CD4-positive, alpha-beta memory T cell (primary cell): ENCODE results near the gene CYSRT1. TPM values are rescaled to one million over a fixed set of nuclear protein-coding genes. Genes with fewer than 3 reads are reported as not detected.

Source experiments
- CTCF ChIA-PET: fragments of 350-600 bp; sonication (Branson Sonifier 250); formaldehyde crosslinking; loops from one replicate; lab custom pipeline; 2021; ENCODE audit warnings: inconsistent platforms; ENCODE audit not compliant: partially characterized antibody; lab: Charles Lee
- POLR2A ChIA-PET: fragments of 350-600 bp; sonication (Branson Sonifier 250); formaldehyde crosslinking; loops from one replicate; lab custom pipeline; 2021; ENCODE audit not compliant: partially characterized antibody; lab: Charles Lee
- DNase-seq, 5 donors: peaks; one replicate each; pipeline versions ENCODE4 v3.0.0 to v3.0.0-alpha.2; 2020 to 2022; ENCODE audit warnings: mixed read lengths in 1 of 5
- H3K27ac ChIP-seq: one replicate; pipeline ENCODE4 v1.7.0; 2013; ENCODE audit warnings: low read depth, low read length
- H3K27me3 ChIP-seq: 2 replicates; pipeline ENCODE4 v1.7.0; 2013; ENCODE audit warnings: mild to moderate bottlenecking, low read length, moderate library complexity; ENCODE audit not compliant: insufficient read depth
- H3K36me3 ChIP-seq: 2 replicates; pipeline ENCODE4 v1.7.0; 2013; ENCODE audit warnings: mild to moderate bottlenecking, low read length, moderate library complexity; ENCODE audit not compliant: insufficient read depth
- H3K4me1 ChIP-seq: 2 replicates; pipeline ENCODE4 v1.7.0; 2013; ENCODE audit warnings: mild to moderate bottlenecking, low read length, moderate library complexity; ENCODE audit not compliant: insufficient read depth
- H3K4me3 ChIP-seq, 2 donors: one replicate each; pipeline ENCODE4 v1.7.0; 2013; ENCODE audit warnings: low read length in 2 of 2, mild to moderate bottlenecking in 1 of 2
- H3K9me3 ChIP-seq, 2 donors: one replicate each; pipeline ENCODE4 v1.7.0; 2013; ENCODE audit warnings: low read length in 2 of 2, control low read depth in 1 of 2; ENCODE audit not compliant: control insufficient read depth in 1 of 2
- H3K27ac Mint-ChIP-seq, 7 donors: one replicate each; pipeline ENCODE4 v1.8.0; 2020 to 2021; ENCODE audit warnings: mixed read lengths in 7 of 7, mild to moderate bottlenecking in 6 of 7, inconsistent platforms in 3 of 7, moderate library complexity in 3 of 7
- H3K27me3 Mint-ChIP-seq, 2 donors: one replicate each; pipeline ENCODE4 v1.8.0; 2020 to 2021; ENCODE audit warnings: mixed read lengths in 2 of 2
- H3K36me3 Mint-ChIP-seq, 2 donors: one replicate each; pipeline ENCODE4 v1.8.0; 2020 to 2021; ENCODE audit warnings: mixed read lengths in 2 of 2, inconsistent platforms in 1 of 2, mild to moderate bottlenecking in 1 of 2
- H3K4me1 Mint-ChIP-seq, 4 donors: one replicate each; pipeline ENCODE4 v1.8.0; 2020 to 2021; ENCODE audit warnings: mixed read lengths in 4 of 4, mild to moderate bottlenecking in 1 of 4
- H3K4me3 Mint-ChIP-seq, 8 donors: one replicate each; pipeline ENCODE4 v1.8.0; 2020 to 2021; ENCODE audit warnings: mixed read lengths in 8 of 8, mild to moderate bottlenecking in 7 of 8, moderate library complexity in 6 of 8, inconsistent platforms in 3 of 8
- H3K9me3 Mint-ChIP-seq, 8 donors: one replicate each; pipeline ENCODE4 v1.8.0; 2020 to 2021; ENCODE audit warnings: mixed read lengths in 8 of 8, mild to moderate bottlenecking in 5 of 8, inconsistent platforms in 3 of 8, moderate library complexity in 1 of 8
- intact Hi-C: fragments of 100-400 bp; cut with micrococcal nuclease; formaldehyde crosslinking; loops from one replicate; pipeline ENCODE4 v1.15.1; 2023
- polyA plus RNA-seq, 2 donors: library from polyadenylated mRNA; unstranded; fragments of 300-500 nt; fragmentation: Illumina TruSeq; gene quantifications; one replicate each; pipeline ENCODE4 v1.2.3, GENCODE V29; 2021
- total RNA-seq, 2 experiments: library from RNA; stranded (reverse); gene quantifications; one replicate each; pipeline ENCODE4 v1.2.3, GENCODE V29; 2021

CYSRT1 gene
- total and polyA plus RNA-seq, 4 experiments from 2014 or later: 0.25 TPM; not detected in 3

DNA sequence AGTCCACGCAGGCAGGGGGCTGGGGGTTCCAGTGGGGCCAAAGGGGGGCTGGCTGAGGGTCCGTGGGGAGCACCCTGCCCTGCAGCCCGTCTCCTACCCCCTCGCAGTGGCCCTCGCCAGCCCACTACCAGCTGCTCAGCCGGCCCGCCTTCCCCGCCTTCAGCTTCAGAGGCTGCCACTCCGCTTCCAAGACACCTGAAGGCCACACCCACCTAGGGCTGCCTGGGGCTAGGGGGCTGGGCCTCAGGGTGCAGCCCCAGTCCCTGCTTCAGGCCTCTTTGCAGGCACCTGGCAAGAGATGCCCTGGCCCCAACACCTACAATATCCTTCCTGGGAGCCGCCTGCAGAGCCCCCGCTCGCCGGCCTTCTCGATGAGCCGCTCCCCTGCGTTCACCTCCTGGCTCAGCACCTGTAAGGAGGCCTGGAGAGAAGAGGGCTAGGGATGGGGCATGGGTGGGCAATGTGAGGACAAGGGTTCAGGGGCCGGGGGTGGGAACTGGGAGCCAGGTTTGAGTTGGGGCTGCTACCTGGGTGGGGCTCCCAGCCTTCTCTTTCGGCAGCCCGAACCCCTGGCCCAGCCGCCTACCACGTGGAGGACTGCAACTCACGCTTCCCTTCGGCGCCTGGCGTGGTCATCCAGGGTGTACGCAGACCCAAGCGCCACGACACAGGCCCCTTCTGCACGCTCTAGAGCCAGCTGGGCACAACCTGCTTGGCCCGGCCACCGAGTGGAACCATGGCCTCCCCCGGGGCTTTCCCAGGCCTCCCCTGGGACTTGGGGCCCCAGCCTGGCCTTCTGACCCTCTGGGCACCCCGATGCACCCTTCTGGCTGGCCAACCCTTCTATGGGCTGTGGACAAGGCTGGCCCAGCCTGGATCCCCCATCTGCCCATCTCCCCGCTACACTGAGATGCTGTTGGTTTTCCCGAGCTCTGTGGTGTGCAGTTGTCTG is 27.9 kb downstream of the CYSRT1 start:
- H3K27ac Mint-ChIP-seq: no peak overlapping the region
- Histone ChIP-seq H3K36me3 (no peaks in the 10 kb centered on the region), H3K4me1 (peaks cover 25% of the 10 kb centered on the region), H3K9me3 (no peaks in the 10 kb centered on the region), H3K4me3 (no peak overlapping the region), H3K27me3 (no peaks in the 10 kb centered on the region), H3K27ac (no peak overlapping the region)
- intact Hi-C loops: no loop called here
- POLR2A ChIA-PET: interaction anchor here (1.1 to 10.6 kb wide), 3 partner anchors 12 to 52 kb away, joined by 3 to 260 read pairs (median 3); partner anchors contain the start of gene TUBB4B
- H3K27me3 Mint-ChIP-seq: no peaks in the 10 kb centered on the region
- peak overlapping the region in 1 of 8 donors; percentile 89 for H3K4me3 Mint-ChIP-seq
- H3K9me3 Mint-ChIP-seq: peaks cover 0 to 3% (median 0%) of the 10 kb centered on the region in 8 donors
- CTCF ChIA-PET: interaction anchor here (2.0 kb wide), 1 partner anchor 16 kb away, joined by 10 read pairs; no protein-coding TSS in a partner anchor
- H3K4me1 Mint-ChIP-seq: peaks cover 2 to 24% (median 10%) of the 10 kb centered on the region in 4 donors
- peaks cover 0 to 3% of the 10 kb centered on the region in 2 donors for H3K36me3 Mint-ChIP-seq
- DNase-seq: peak in 1 of 5 donors; percentile 36

- CTCF ChIA-PET: interaction anchor here (0.9 to 2.0 kb wide), 7 partner anchors 11 to 158 kb away, joined by 3 to 10 read pairs (median 3); partner anchors contain the start of gene TUBB4B
- H3K27me3 Mint-ChIP-seq: no peaks in the 10 kb centered on the region
- H3K27ac Mint-ChIP-seq: peak overlapping the region in 5 of 7 donors; percentile 50 to 79 (median 74)
- peaks cover 0 to 3% (median 0%) of the 10 kb centered on the region in 8 donors for H3K9me3 Mint-ChIP-seq
- peaks cover 0 to 3% of the 10 kb centered on the region in 2 donors for H3K36me3 Mint-ChIP-seq
- H3K4me1 ChIP-seq: peaks cover 25% of the 10 kb centered on the region
- peaks cover 2 to 24% (median 10%) of the 10 kb centered on the region in 4 donors for H3K4me1 Mint-ChIP-seq
- peak overlapping the region; percentile 56 for H3K27ac ChIP-seq
- intact Hi-C loops: no loop called here
- H3K4me3 Mint-ChIP-seq: peak overlapping the region; percentile 81 to 89 (median 85)
- no peaks in the 10 kb centered on the region for H3K27me3 ChIP-seq
- H3K9me3 ChIP-seq: no peaks in the 10 kb centered on the region
- peak in 1 of 5 donors; percentile 40 for DNase-seq
- H3K4me3 ChIP-seq: peak overlapping the region in 1 of 2 donors; percentile 81
- H3K36me3 ChIP-seq: peaks cover 5% of the 10 kb centered on the region
- POLR2A ChIA-PET: interaction anchor here (0.9 to 10.6 kb wide), 11 partner anchors 13 to 167 kb away, joined by 3 to 260 read pairs (median 5); partner anchors contain the start of genes ANAPC2, MAN1B1, RNF208 and SSNA1
Measured at GRCh38 chr9:137253717-137254623, 29.0 kb downstream of the CYSRT1 start.

DNA sequence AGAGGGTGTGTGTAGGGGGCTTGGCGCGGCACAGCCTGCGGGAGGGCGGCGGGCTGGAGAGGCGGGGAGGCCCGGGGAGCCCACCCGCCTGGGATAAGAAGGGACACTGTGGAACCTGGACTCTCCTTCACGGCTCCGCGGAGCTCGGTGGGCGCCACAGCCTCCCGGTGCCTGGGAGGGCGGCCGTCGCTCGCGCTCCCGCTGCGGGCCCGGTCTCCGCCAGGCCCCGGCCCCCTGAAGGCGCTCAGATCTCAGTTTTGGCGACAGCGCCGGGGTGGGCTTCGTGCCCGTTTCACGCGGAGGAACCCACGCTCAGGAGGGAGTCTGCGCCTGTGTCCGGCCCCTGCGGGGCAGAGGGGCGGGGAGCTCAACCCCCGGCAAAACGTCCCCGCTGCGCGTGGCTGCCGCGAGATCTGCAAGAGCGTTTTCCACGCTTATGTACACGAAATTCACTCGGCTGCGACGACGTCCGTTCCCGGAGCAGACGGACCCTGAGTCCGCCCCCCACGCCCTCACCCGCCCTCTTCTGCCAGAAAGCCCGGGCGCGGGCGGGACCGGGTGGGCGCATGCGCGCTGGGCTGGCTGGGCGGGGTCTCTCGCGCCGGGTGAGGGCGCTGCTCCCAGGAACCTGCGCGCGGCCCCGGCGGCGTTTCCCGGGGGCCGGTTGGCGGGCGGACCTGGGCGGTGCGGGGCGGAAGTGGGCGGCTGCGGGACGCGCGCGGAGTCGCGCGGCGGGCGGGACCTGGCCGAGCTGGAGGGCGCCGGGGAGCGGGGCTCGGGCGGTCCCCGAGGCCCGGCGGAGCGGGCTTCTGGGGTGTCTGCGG is 29.9 kb downstream of the CYSRT1 start, which contains the start of gene NELFB:
Gene NELFB (plus strand): TSS at position 704 of the 824 bp plus-strand sequence.
- DNase-seq: peak; percentile 89 to 98 (median 94)
- Histone ChIP-seq H3K4me1 (peaks cover 25% of the 10 kb centered on the region), H3K36me3 (peaks cover 8% of the 10 kb centered on the region), H3K27ac (peak within 1 kb of the TSS; percentile 69), H3K4me3 (peak within 1 kb of the TSS; percentile 66 to 81), H3K9me3 (no peaks in the 10 kb centered on the region), H3K27me3 (no peaks in the 10 kb centered on the region)
- Mint-ChIP-seq H3K4me3 (peak within 1 kb of the TSS; percentile 88 to 94 (median 92)), H3K4me1 (peaks cover 2 to 24% (median 10%) of the 10 kb centered on the region in 4 donors), H3K9me3 (peaks cover 0 to 3% (median 0%) of the 10 kb centered on the region in 8 donors), H3K27me3 (no peaks in the 10 kb centered on the region), H3K27ac (peak within 1 kb of the TSS; percentile 43 to 92 (median 77)), H3K36me3 (peaks cover 2 to 5% of the 10 kb centered on the region in 2 donors)
- intact Hi-C loops: loop anchor here (1.0 kb wide), 3 partner anchors 14 to 169 kb away; partner anchors contain the start of genes MAN1B1 and TUBB4B
- CTCF ChIA-PET: interaction anchor here (0.9 to 2.0 kb wide), 7 partner anchors 12 to 159 kb away, joined by 3 to 10 read pairs (median 3); partner anchors contain the start of gene TUBB4B
- POLR2A ChIA-PET: interaction anchor here (0.6 to 10.6 kb wide), 14 partner anchors 11 to 168 kb away, joined by 3 to 260 read pairs (median 5); partner anchors contain the start of genes ANAPC2, CYSRT1, EXD3 and MAN1B1

- peaks cover 8% of the 10 kb centered on the region for H3K36me3 ChIP-seq
- ChIA-PET POLR2A (interaction anchor here (0.6 to 10.6 kb wide), 17 partner anchors 10 to 447 kb away, joined by 3 to 260 read pairs (median 5); partner anchors contain the start of genes ANAPC2, CYSRT1, EXD3 and MAN1B1), CTCF (interaction anchor here (0.6 to 2.5 kb wide), 7 partner anchors 15 to 138 kb away, joined by 3 to 14 read pairs (median 3); partner anchors contain the start of gene TUBB4B)
- H3K4me3 ChIP-seq: peak overlapping the region; percentile 66 to 78
- H3K4me1 ChIP-seq: peaks cover 25% of the 10 kb centered on the region
- no peaks in the 10 kb centered on the region for H3K27me3 ChIP-seq
- peak overlapping the region; percentile 69 for H3K27ac ChIP-seq
- DNase-seq: peak in 1 of 5 donors; percentile 56
- intact Hi-C loops: loop anchor here (1.0 kb wide), 3 partner anchors 14 to 169 kb away; partner anchors contain the start of genes MAN1B1 and TUBB4B
- Mint-ChIP-seq H3K4me3 (peak overlapping the region; percentile 88 to 94 (median 92)), H3K4me1 (peaks cover 2 to 24% (median 10%) of the 10 kb centered on the region in 4 donors), H3K9me3 (peaks cover 0 to 3% (median 0%) of the 10 kb centered on the region in 8 donors), H3K27ac (peak overlapping the region in 6 of 7 donors; percentile 43 to 92 (median 65)), H3K36me3 (peaks cover 2 to 5% of the 10 kb centered on the region in 2 donors), H3K27me3 (no peaks in the 10 kb centered on the region)
- no peaks in the 10 kb centered on the region for H3K9me3 ChIP-seq
Measured at GRCh38 chr9:137255448-137256114, 30.6 kb downstream of the CYSRT1 start.

DNA sequence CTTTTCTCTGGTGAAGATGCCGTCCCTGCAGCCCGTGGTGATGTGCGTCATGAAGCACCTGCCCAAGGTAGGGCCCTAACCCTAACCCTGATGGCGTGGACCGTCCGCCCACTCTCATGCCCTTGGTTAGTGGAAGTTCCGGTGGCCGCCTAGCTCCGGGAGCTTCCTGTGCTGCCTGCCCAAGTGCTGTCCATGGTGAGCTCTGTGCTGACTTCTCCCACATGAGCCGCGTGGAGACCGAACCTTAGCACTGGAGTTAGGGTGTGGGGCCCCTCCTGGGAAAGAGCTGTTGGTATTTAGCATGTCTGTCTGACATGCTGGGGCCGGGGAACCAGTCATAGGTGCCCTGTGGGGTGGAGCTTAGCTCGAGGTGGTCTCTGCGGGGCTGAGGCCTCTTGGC is 31.4 kb downstream of the CYSRT1 start:
- H3K27me3 ChIP-seq: no peaks in the 10 kb centered on the region
- H3K4me1 ChIP-seq: peaks cover 25% of the 10 kb centered on the region
- Mint-ChIP-seq H3K36me3 (peaks cover 2 to 5% of the 10 kb centered on the region in 2 donors), H3K27me3 (no peaks in the 10 kb centered on the region), H3K4me3 (peak overlapping the region; percentile 88 to 94 (median 92)), H3K4me1 (peaks cover 2 to 25% (median 10%) of the 10 kb centered on the region in 4 donors), H3K27ac (peak overlapping the region in 1 of 7 donors; percentile 71), H3K9me3 (peaks cover 0 to 3% (median 0%) of the 10 kb centered on the region in 8 donors)
- POLR2A ChIA-PET: interaction anchor here (0.6 to 10.6 kb wide), 12 partner anchors 9 to 448 kb away, joined by 3 to 260 read pairs (median 6); partner anchors contain the start of genes ANAPC2, EXD3, MAN1B1 and NOXA1
- CTCF ChIA-PET: interaction anchor here (0.6 to 2.5 kb wide), 4 partner anchors 16 to 138 kb away, joined by 3 to 14 read pairs (median 6); partner anchors contain the start of genes NRARP and TUBB4B
- H3K9me3 ChIP-seq: no peaks in the 10 kb centered on the region
- H3K4me3 ChIP-seq: peak overlapping the region; percentile 66 to 78
- intact Hi-C loops: no loop called here
- no peak for DNase-seq
- no peak overlapping the region for H3K27ac ChIP-seq
- peaks cover 8% of the 10 kb centered on the region for H3K36me3 ChIP-seq
